GM18511 (cell line): Measurements from ENCODE around the gene ZNF230.
A peak's percentile ranks its signal among the peaks of the same experiment; 100 is the strongest.

ENCODE experiments used
- ATAC-seq: cut with Tn5 transposase; IDR thresholded peaks from one replicate; pipeline ENCODE4 v1.9.1; 2021; ENCODE audit warnings: mild to moderate bottlenecking, moderate library complexity; ENCODE audit not compliant: unreplicated experiment

The ZNF230 gene

DNA sequence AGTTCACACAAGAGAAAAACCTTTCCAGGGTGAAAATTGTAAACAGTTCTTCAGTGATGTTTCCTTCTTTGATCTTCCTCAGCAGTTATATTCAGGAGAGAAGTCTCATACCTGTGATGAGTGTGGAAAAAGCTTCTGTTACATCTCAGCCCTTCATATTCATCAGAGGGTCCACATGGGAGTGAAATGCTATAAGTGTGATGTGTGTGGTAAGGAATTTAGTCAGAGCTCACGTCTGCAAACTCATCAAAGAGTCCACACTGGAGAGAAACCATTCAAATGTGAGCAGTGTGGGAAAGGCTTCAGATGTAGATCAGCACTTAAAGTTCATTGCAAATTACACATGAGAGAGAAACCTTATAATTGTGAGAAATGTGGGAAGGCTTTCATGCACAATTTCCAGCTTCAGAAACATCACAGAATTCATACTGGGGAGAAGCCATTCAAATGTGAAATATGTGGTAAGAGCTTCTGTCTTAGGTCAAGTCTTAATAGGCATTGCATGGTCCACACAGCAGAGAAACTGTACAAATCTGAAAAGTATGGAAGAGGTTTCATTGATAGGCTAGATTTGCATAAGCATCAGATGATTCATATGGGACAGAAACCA, 29.3 kb downstream of the ZNF230 start:
- no peak for ATAC-seq

DNA sequence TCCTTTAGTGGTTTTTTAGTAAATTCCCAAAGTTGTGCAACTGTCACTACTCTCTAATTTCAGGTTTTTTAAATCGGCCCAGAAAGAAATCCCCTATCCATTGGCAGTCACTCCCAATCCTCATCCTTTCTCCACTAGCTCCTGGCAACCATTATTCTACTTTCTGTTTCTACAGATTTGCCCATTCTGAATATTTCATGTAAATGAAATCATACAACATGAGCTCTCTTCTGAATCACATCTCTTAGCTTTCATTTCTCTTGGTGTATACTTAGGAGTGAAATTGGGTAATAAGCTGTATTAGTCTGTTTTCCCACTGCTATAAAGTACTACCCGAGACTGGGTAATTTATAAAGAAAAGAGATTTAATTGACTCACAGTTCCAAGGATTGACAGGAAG, 39.4 kb downstream of the ZNF230 start:
- no peak for ATAC-seq

DNA sequence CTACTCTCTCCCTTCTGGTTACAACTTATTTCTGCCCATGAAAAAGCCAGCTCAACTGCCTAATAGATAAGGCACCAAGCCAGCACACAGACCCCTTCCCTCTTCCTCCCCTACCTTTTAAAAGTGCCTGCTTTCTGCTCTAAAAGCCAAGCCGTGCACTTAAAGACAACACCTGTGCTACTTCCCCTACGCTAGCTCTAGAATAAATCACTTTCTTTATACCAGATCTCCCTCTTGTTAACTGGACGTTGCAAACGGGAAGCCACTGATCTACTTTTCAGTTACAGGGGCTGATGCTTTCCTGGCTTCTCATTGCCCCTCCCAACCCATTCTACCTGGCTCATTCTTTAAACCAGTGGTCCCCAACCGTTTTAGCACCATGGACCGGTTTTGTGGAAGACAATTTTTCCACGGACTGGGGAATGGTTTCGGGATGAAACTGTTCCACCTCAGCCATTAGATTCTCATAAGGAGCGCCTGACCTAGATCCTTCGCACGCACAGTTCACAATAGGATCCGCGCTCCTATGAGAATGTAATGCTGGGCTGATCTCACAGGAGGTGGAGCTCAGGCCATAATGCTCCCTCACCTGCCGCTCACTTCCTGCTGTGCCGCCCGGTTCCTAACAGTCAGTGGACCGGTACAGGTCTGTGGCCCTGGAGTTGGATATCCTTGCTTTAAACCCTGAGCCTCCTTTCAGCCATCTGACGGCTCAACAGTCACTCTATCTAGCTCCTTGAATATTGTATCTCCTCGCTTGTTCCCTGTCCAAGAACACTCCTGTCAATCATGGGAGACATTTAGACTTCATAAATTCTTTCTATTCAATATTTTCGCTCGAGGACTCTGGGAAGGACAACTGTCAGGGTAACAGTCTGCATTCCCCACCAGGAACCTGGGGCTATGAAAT, 48.2 kb downstream of the ZNF230 start:
- peak; percentile 58 for ATAC-seq

DNA sequence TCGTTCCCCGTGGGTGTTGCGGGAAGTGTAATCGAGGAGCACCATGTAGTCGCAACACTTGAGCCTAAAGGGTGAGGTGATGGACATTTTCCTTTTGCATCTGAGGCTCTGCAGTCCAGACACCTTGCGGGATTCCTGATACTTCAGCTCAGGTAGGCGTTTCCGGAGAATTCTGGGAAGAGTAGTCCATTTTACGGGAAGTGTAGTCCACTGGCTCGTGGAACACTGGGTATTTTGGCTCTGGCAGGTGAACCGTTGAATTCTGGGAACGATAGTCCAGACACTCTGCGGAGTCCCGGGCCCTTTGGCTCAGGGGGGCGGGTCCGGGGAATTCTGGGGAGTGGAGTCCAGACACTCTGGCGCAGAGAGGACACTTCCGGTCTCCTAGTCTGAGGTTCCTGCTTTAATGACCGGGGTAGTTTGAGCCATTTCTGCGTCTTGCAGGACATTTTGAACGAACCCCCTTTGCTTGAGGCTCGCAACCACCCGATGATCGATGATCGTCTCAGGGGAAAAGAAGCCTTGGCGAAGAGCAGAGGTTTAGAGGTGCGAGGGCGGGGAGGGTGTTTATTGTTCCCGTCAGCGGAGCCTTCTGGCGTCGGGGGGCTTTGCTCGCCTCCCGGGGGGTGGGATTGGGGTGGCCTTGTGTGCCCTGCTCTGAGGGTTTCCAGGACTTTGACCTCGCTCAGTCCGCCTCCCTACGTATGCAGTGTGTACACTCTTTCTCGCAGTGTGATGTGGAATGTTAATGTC, 49.1 kb downstream of the ZNF230 start, which contains the start of gene ZNF223:
ZNF223 (plus strand) TSS at position 387 of the 753 bp plus-strand sequence. CDS start 3,141 bp downstream, outside the sequence.
- peak; percentile 87 for ATAC-seq

DNA sequence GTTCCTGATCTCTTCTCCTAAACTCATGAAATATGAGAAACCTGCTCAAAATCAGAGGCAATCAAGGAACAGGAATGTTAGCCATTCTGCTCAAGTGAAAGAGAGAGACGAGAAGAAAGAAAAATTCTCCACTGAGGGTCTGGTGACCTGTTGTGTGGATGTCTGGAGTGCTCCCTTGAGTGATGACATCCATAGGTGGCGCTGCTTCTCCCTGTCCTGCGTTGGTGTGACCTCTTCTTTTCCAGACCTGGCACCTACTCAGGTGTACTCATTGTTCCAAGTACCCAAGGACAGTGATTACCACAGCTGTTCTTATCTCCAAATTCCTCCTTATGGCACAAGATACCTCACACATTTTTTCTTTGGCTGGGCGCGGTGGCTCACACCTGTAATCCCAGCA, 53.1 kb downstream of the ZNF230 start:
- no peak for ATAC-seq

DNA sequence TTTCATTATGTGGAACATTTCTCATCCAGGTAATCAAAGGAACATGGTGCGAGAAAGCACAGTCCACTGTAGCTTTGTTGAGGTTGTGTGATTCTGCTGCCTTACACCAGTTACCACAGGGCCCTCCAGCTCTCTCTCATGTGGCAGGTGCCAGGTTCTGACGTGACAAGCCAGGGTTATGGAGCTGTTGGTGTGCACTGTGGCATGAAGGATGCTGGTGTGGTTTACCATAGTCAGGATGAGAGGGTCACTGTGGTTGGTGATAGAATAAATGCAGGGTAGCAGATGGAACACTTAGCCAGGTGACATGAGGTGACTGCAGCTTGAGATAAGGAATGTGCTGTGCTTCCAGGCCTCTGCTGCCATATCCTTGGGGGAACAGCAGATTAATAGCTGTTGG, 56.5 kb downstream of the ZNF230 start:
- ATAC-seq = no peak

DNA sequence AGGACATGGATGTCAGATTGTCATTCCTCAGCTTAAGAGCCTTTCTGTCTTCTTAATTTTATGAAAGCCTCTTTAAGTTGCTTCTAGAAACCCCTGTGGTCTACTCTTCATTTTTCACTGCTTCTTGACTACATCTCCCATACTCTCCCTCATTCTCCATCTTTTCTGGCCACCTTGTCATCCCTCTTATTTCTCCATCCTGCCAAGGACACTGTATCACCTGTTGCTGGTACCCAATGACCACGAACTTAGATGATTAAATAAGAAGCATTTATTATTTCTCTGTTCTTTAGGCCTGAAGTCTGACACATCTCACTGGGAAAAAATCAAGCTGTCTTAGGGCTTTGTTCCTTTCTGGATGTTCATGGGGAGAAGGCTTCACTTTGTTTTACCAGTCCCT, 58.3 kb downstream of the ZNF230 start:
- ATAC-seq = no peak
